Activated gamma-delta T cell (primary cell): ENCODE data around the gene CELF5.

Experiments
- DNase-seq: peaks from one replicate; lab custom pipeline; 2025; lab: John Stamatoyannopoulos, UW

The CELF5 gene

GRCh38 chr19:3243819-3244700 lies 19.6 kb downstream of the CELF5 start:
- no peak for DNase-seq

- no peak for DNase-seq
These were observed 20.6 kb downstream of the CELF5 start for GRCh38 chr19:3245050-3245449.

- no peak for DNase-seq
These were observed 24.4 kb downstream of the CELF5 start for GRCh38 chr19:3248728-3249326.

GRCh38 chr19:3249408-3249807 lies 24.9 kb downstream of the CELF5 start:
- DNase-seq = no peak

- DNase-seq = no peak
These were observed 26.2 kb downstream of the CELF5 start for GRCh38 chr19:3250675-3251074.

- no peak for DNase-seq
These were observed 26.8 kb downstream of the CELF5 start for GRCh38 chr19:3251229-3251628.

GRCh38 chr19:3252650-3253049 lies 28.2 kb downstream of the CELF5 start:
- DNase-seq = no peak

GRCh38 chr19:3253270-3253669 lies 28.8 kb downstream of the CELF5 start:
- DNase-seq = no peak

- DNase-seq = no peak
These were observed 30.1 kb downstream of the CELF5 start for GRCh38 chr19:3254520-3254919.

GRCh38 chr19:3257071-3257470 lies 32.6 kb downstream of the CELF5 start:
- no peak for DNase-seq

- DNase-seq = no peak
These were observed 37.9 kb downstream of the CELF5 start for GRCh38 chr19:3262362-3262761.

GRCh38 chr19:3263866-3264265 lies 39.4 kb downstream of the CELF5 start:
- DNase-seq = no peak

- DNase-seq = no peak
These were observed 41.0 kb downstream of the CELF5 start for GRCh38 chr19:3265432-3265831.

GRCh38 chr19:3266092-3266693 lies 41.7 kb downstream of the CELF5 start:
- DNase-seq = no peak

- no peak for DNase-seq
These were observed 42.5 kb downstream of the CELF5 start for GRCh38 chr19:3266792-3267514.

GRCh38 chr19:3268326-3268725 lies 43.9 kb downstream of the CELF5 start:
- DNase-seq = no peak

- no peak for DNase-seq
These were observed 44.3 kb downstream of the CELF5 start for GRCh38 chr19:3268763-3269162.

- no peak for DNase-seq
These were observed 45.6 kb downstream of the CELF5 start for GRCh38 chr19:3269916-3270671.

- no peak for DNase-seq
These were observed 46.4 kb downstream of the CELF5 start for GRCh38 chr19:3270902-3271301.

GRCh38 chr19:3272401-3272931 lies 48.0 kb downstream of the CELF5 start:
- no peak for DNase-seq

- no peak for DNase-seq
These were observed 48.5 kb downstream of the CELF5 start for GRCh38 chr19:3272952-3273351.
